HEK293 (cell line): ENCODE data around the gene KITLG.

Source experiments
- GLI2 ChIP-seq: fragments of 450-650 bp; formaldehyde crosslinking; IDR thresholded peaks from 2 replicates; pipeline ENCODE4; 2017; ENCODE audit warnings: missing biosample characterization, missing genetic modification characterization, low read depth, borderline replicate concordance
- IKZF3 ChIP-seq: fragments of 450-650 bp; IDR thresholded peaks from 2 replicates; pipeline ENCODE4 v1.5.0; 2018; ENCODE audit warnings: missing biosample characterization, mild to moderate bottlenecking, missing genetic modification characterization, moderate library complexity
- MEIS1 ChIP-seq: sonication (generic); formaldehyde crosslinking; IDR thresholded peaks from 2 replicates; pipeline ENCODE4 v1.8.1; 2022; ENCODE audit warnings: missing genetic modification reagents, mild to moderate bottlenecking, borderline replicate concordance
- TRIM28 ChIP-seq: IDR thresholded peaks from 2 replicates; pipeline ENCODE4 v1.6.1; 2011; ENCODE audit warnings: low read length, control low read depth, borderline replicate concordance
- ZEB2 ChIP-seq: fragments of 450-650 bp; formaldehyde crosslinking; IDR thresholded peaks from 2 replicates; pipeline ENCODE4 v1.5.1; 2016; ENCODE audit warnings: missing biosample characterization, missing genetic modification characterization
- ZNF112 ChIP-seq: fragments of 450-650 bp; formaldehyde crosslinking; IDR thresholded peaks from 2 replicates; pipeline ENCODE4 v1.5.0; 2017; ENCODE audit warnings: missing biosample characterization, missing genetic modification characterization
- ZNF140 ChIP-seq: fragments of 450-650 bp; formaldehyde crosslinking; IDR thresholded peaks from 2 replicates; pipeline ENCODE4 v1.5.1; 2016; ENCODE audit warnings: missing biosample characterization, missing genetic modification characterization
- ZNF184 ChIP-seq: fragments of 450-650 bp; IDR thresholded peaks from 2 replicates; pipeline ENCODE4 v1.5.1; 2018; ENCODE audit warnings: missing biosample characterization, mild to moderate bottlenecking, missing genetic modification characterization
- ZNF214 ChIP-seq: fragments of 450-650 bp; formaldehyde crosslinking; IDR thresholded peaks from 2 replicates; pipeline ENCODE4 v1.5.1; 2017; ENCODE audit warnings: missing biosample characterization, mild to moderate bottlenecking, missing genetic modification characterization, borderline replicate concordance
- ZNF302 ChIP-seq: fragments of 450-650 bp; formaldehyde crosslinking; IDR thresholded peaks from 2 replicates; pipeline ENCODE4 v1.5.1; 2016; ENCODE audit warnings: missing biosample characterization, missing genetic modification characterization, low read depth
- ZNF311 ChIP-seq: fragments of 450-650 bp; formaldehyde crosslinking; IDR thresholded peaks from 2 replicates; pipeline ENCODE4 v1.5.1; 2017; ENCODE audit warnings: missing biosample characterization, missing genetic modification characterization, borderline replicate concordance
- ZNF394 ChIP-seq: fragments of 450-650 bp; formaldehyde crosslinking; IDR thresholded peaks from 2 replicates; pipeline ENCODE4 v1.5.1; 2016; ENCODE audit warnings: missing biosample characterization, missing genetic modification characterization, mild to moderate bottlenecking, moderate library complexity, borderline replicate concordance
- ZNF433 ChIP-seq: fragments of 450-650 bp; formaldehyde crosslinking; IDR thresholded peaks from 2 replicates; pipeline ENCODE4 v1.5.1; 2016; ENCODE audit warnings: missing biosample characterization, missing genetic modification characterization, low read depth
- ZNF600 ChIP-seq: fragments of 450-650 bp; formaldehyde crosslinking; IDR thresholded peaks from 2 replicates; pipeline ENCODE4 v1.5.1; 2016; ENCODE audit warnings: missing biosample characterization, missing genetic modification characterization
- ZNF610 ChIP-seq: fragments of 450-650 bp; formaldehyde crosslinking; IDR thresholded peaks from 2 replicates; pipeline ENCODE4 v1.5.1; 2016; ENCODE audit warnings: missing biosample characterization, missing genetic modification characterization, borderline replicate concordance
- ZNF623 ChIP-seq: fragments of 450-650 bp; formaldehyde crosslinking; IDR thresholded peaks from 2 replicates; pipeline ENCODE4 v1.5.1; 2016; ENCODE audit warnings: missing biosample characterization, missing genetic modification characterization
- ZNF660 ChIP-seq: fragments of 450-650 bp; IDR thresholded peaks from 2 replicates; pipeline ENCODE4 v1.5.1; 2018; ENCODE audit warnings: missing biosample characterization, mild to moderate bottlenecking, missing genetic modification characterization
- ZNF776 ChIP-seq: fragments of 450-650 bp; formaldehyde crosslinking; IDR thresholded peaks from 2 replicates; pipeline ENCODE4 v1.5.0; 2017; ENCODE audit warnings: missing biosample characterization, missing genetic modification characterization, borderline replicate concordance
- ZNF791 ChIP-seq: fragments of 450-650 bp; formaldehyde crosslinking; IDR thresholded peaks from 2 replicates; pipeline ENCODE4 v1.5.1; 2016; ENCODE audit warnings: missing biosample characterization, missing genetic modification characterization
- TF ChIP-seq, protein P1 (sequence below): fragments of 450-650 bp; formaldehyde crosslinking; conservative IDR thresholded peaks from 2 replicates; pipeline ENCODE4 v1.5.1; 2016; ENCODE audit warnings: low read depth, missing biosample characterization, missing genetic modification characterization
- TF ChIP-seq, protein P2 (sequence below): fragments of 450-650 bp; formaldehyde crosslinking; IDR thresholded peaks from 2 replicates; pipeline ENCODE4 v1.5.1; 2017; ENCODE audit warnings: missing biosample characterization, missing genetic modification characterization
- TF ChIP-seq, protein P3 (sequence below): fragments of 450-650 bp; formaldehyde crosslinking; IDR thresholded peaks from 2 replicates; pipeline ENCODE4 v1.5.1; 2016; ENCODE audit warnings: missing biosample characterization, missing genetic modification characterization
- TF ChIP-seq, protein P4 (sequence below): fragments of 450-650 bp; formaldehyde crosslinking; conservative IDR thresholded peaks from 2 replicates; pipeline ENCODE4 v1.5.1; 2016; ENCODE audit warnings: low read depth, missing biosample characterization, missing genetic modification characterization
- TF ChIP-seq, protein P5 (sequence below): fragments of 450-650 bp; formaldehyde crosslinking; IDR thresholded peaks from 2 replicates; pipeline ENCODE4 v1.5.1; 2016; ENCODE audit warnings: missing biosample characterization, missing genetic modification characterization

The KITLG gene

DNA sequence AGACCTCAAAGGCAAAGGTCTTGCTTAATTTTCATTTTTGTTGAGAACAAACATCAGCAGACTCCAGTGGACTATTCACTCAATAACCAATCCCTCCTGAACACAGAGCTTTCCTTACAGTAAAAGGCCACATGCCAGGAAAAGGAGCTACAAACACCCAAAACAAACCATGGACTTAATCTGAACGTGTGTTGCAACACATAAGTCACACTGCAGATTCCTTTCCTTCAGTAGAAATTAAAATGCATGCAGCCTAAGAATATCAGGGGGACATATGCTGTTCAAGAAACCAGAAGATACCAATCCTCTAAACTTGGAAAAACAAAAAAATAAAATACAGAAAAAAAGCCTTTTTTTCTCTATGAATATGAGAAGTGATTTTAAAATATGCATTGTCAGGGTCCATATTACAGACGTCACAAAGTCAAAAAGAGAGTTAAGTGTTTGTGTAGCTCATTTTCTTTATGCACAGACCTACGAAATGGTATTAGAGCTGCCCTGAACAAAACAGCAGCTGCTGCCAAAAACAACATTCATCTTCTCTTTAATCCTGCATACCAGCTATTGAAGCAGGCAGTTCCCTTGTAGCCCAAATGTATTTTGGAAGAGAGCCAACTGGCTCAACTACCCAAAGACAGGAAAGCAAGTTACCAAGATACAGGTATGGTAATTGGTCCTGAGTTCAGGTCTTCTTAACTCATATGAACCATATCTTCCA, 26.2 kb downstream of the KITLG start (continued):
- TF ChIP-seq, protein P1, sequence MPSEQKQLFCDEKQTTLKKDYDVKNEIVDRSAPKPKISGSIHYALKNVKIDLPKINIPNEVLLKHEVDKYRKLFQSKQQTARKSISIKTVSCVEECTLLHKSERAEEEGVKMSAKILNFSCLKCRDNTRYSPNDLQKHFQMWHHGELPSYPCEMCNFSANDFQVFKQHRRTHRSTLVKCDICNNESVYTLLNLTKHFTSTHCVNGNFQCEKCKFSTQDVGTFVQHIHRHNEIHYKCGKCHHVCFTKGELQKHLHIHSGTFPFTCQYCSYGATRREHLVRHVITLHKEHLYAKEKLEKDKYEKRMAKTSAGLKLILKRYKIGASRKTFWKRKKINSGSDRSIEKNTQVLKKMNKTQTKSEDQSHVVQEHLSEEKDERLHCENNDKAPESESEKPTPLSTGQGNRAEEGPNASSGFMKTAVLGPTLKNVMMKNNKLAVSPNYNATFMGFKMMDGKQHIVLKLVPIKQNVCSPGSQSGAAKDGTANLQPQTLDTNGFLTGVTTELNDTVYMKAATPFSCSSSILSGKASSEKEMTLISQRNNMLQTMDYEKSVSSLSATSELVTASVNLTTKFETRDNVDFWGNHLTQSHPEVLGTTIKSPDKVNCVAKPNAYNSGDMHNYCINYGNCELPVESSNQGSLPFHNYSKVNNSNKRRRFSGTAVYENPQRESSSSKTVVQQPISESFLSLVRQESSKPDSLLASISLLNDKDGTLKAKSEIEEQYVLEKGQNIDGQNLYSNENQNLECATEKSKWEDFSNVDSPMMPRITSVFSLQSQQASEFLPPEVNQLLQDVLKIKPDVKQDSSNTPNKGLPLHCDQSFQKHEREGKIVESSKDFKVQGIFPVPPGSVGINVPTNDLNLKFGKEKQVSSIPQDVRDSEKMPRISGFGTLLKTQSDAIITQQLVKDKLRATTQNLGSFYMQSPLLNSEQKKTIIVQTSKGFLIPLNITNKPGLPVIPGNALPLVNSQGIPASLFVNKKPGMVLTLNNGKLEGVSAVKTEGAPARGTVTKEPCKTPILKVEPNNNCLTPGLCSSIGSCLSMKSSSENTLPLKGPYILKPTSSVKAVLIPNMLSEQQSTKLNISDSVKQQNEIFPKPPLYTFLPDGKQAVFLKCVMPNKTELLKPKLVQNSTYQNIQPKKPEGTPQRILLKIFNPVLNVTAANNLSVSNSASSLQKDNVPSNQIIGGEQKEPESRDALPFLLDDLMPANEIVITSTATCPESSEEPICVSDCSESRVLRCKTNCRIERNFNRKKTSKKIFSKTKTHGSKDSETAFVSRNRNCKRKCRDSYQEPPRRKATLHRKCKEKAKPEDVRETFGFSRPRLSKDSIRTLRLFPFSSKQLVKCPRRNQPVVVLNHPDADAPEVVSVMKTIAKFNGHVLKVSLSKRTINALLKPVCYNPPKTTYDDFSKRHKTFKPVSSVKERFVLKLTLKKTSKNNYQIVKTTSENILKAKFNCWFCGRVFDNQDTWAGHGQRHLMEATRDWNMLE (tag by site-specific recombination), result no peak
- TF ChIP-seq ZNF394 (tag by site-specific recombination) (peak; percentile 16; the same call in 1 of the 2 replicates), ZNF600 (0 out of 2 replicates have a peak, but pooled peaks have one; percentile 8), ZNF140 (no peak), TRIM28 (peak; percentile 91), ZNF610 (tag by site-specific recombination) (peak; percentile 26; the same call in 1 of the 2 replicates), ZNF214 (tag by site-specific recombination) (no peak), ZEB2 (tag by site-specific recombination) (peak; percentile 52), ZNF791 (tag by site-specific recombination) (no peak), ZNF776 (tag by site-specific recombination) (no peak), ZNF112 (no peak), ZNF623 (tag by site-specific recombination) (no peak), ZNF184 (0 out of 2 replicates have a peak, but pooled peaks have one; percentile 49), ZNF660 (tag by site-specific recombination) (no peak), IKZF3 (peak; percentile 87), ZNF433 (tag by site-specific recombination) (no peak), MEIS1 (CRISPR knock-in tag) (no peak), GLI2 (tag by site-specific recombination) (no peak; the same call in 1 of the 2 replicates), ZNF302 (tag by site-specific recombination) (no peak), ZNF311 (no peak)
- TF ChIP-seq, protein P2, sequence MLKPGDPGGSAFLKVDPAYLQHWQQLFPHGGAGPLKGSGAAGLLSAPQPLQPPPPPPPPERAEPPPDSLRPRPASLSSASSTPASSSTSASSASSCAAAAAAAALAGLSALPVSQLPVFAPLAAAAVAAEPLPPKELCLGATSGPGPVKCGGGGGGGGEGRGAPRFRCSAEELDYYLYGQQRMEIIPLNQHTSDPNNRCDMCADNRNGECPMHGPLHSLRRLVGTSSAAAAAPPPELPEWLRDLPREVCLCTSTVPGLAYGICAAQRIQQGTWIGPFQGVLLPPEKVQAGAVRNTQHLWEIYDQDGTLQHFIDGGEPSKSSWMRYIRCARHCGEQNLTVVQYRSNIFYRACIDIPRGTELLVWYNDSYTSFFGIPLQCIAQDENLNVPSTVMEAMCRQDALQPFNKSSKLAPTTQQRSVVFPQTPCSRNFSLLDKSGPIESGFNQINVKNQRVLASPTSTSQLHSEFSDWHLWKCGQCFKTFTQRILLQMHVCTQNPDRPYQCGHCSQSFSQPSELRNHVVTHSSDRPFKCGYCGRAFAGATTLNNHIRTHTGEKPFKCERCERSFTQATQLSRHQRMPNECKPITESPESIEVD (tag by site-specific recombination), result peak; percentile 92
- TF ChIP-seq, protein P3, sequence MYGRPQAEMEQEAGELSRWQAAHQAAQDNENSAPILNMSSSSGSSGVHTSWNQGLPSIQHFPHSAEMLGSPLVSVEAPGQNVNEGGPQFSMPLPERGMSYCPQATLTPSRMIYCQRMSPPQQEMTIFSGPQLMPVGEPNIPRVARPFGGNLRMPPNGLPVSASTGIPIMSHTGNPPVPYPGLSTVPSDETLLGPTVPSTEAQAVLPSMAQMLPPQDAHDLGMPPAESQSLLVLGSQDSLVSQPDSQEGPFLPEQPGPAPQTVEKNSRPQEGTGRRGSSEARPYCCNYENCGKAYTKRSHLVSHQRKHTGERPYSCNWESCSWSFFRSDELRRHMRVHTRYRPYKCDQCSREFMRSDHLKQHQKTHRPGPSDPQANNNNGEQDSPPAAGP (tag by site-specific recombination), result no peak
- TF ChIP-seq, protein P4, sequence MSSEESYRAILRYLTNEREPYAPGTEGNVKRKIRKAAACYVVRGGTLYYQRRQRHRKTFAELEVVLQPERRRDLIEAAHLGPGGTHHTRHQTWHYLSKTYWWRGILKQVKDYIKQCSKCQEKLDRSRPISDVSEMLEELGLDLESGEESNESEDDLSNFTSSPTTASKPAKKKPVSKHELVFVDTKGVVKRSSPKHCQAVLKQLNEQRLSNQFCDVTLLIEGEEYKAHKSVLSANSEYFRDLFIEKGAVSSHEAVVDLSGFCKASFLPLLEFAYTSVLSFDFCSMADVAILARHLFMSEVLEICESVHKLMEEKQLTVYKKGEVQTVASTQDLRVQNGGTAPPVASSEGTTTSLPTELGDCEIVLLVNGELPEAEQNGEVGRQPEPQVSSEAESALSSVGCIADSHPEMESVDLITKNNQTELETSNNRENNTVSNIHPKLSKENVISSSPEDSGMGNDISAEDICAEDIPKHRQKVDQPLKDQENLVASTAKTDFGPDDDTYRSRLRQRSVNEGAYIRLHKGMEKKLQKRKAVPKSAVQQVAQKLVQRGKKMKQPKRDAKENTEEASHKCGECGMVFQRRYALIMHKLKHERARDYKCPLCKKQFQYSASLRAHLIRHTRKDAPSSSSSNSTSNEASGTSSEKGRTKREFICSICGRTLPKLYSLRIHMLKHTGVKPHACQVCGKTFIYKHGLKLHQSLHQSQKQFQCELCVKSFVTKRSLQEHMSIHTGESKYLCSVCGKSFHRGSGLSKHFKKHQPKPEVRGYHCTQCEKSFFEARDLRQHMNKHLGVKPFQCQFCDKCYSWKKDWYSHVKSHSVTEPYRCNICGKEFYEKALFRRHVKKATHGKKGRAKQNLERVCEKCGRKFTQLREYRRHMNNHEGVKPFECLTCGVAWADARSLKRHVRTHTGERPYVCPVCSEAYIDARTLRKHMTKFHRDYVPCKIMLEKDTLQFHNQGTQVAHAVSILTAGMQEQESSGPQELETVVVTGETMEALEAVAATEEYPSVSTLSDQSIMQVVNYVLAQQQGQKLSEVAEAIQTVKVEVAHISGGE (tag by site-specific recombination), result no peak
- TF ChIP-seq, protein P5, sequence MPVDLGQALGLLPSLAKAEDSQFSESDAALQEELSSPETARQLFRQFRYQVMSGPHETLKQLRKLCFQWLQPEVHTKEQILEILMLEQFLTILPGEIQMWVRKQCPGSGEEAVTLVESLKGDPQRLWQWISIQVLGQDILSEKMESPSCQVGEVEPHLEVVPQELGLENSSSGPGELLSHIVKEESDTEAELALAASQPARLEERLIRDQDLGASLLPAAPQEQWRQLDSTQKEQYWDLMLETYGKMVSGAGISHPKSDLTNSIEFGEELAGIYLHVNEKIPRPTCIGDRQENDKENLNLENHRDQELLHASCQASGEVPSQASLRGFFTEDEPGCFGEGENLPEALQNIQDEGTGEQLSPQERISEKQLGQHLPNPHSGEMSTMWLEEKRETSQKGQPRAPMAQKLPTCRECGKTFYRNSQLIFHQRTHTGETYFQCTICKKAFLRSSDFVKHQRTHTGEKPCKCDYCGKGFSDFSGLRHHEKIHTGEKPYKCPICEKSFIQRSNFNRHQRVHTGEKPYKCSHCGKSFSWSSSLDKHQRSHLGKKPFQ (tag by site-specific recombination), result peak; percentile 15; the same call in 1 of the 2 replicates
